Activated T-helper 2 cell treated with anti-CD3 and anti-CD28 coated beads, Interferon-gamma antibody, Interleukin-2, Interleukin-4, amounts not matched to agents 10 μg/mL and 5 μg/mL and 100 μg/mL, durations not matched to agents 14 hours and 24 hours and 36 hours (primary cell): ENCODE results near the gene CCPG1. TPM values are rescaled to one million over a fixed set of nuclear protein-coding genes. Genes with fewer than 3 reads are reported as not detected.

Source experiments
- DNase-seq: peaks from one replicate; pipeline ENCODE4 v3.0.0; 2021; ENCODE audit warnings: low spot score
- H3K27ac Mint-ChIP-seq: one replicate; pipeline ENCODE4 v1.8.0; 2021; ENCODE audit warnings: mixed read lengths
- H3K27me3 Mint-ChIP-seq: one replicate; pipeline ENCODE4 v1.8.0; 2021; ENCODE audit warnings: low read depth, mixed read lengths
- H3K36me3 Mint-ChIP-seq: one replicate; pipeline ENCODE4 v1.8.0; 2021; ENCODE audit warnings: low read depth, mixed read lengths
- H3K4me1 Mint-ChIP-seq: one replicate; pipeline ENCODE4 v1.8.0; 2021; ENCODE audit warnings: low read depth, mixed read lengths
- H3K4me3 Mint-ChIP-seq: one replicate; pipeline ENCODE4 v1.8.0; 2021; ENCODE audit warnings: low read depth, mild to moderate bottlenecking, moderate library complexity, mixed read lengths
- H3K9me3 Mint-ChIP-seq: one replicate; pipeline ENCODE4 v1.8.0; 2021; ENCODE audit warnings: mixed read lengths
- intact Hi-C: fragments of 100-400 bp; cut with micrococcal nuclease; formaldehyde crosslinking; loops from one replicate; pipeline ENCODE4 v1.15.1; 2023
- total RNA-seq: library from RNA; stranded (reverse); gene quantifications from 2 replicates; pipeline ENCODE4 v1.2.3, GENCODE V29; 2022

Gene CCPG1
- total RNA-seq, 1 donor from 2014 or later, result 9.8 TPM

DNA sequence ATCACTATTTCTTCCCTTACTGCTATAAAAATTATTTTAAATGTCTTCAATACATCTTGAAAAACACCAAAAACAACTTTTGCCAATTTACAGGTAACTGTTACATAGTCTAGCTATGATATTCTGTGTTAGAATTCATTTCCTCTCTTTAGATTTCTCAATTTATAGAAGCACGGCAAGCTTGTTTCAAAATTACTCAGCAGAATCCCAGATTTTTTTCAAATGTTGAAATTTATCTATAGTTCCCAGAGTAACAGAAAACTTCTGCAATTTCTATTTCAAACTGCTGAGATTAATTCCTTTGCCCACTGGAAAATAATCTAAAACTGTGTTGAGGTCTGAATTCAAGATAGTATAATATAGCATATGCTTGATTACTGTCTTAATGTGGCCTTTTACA, 41.2 kb downstream of the CCPG1 start:
- DNase-seq, result no peak
- Mint-ChIP-seq H3K27ac (no peak overlapping the region), H3K27me3 (no peaks in the 10 kb centered on the region), H3K9me3 (no peaks in the 10 kb centered on the region), H3K4me3 (no peak overlapping the region), H3K4me1 (no peaks in the 10 kb centered on the region), H3K36me3 (peaks cover 2% of the 10 kb centered on the region)
- intact Hi-C loops, result no loop called here

DNA sequence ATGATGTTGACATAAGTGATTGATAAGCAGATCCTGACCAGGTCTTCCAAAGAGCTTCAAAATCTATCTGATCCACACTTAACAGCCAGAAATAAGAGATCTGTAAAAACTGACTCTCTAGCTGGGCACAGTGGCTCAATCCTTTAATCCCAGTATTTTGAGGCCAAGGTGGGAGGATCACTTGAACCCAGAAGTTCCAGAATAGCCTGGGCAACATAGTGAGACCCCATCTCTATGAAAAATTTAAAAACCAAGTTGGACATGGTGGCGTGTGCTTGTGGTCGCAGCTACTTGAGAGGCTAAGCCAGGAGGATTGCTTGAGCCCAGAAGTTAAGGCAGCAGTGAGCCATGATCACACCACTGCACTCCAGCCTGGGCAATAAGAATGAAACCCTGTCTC, 45.5 kb downstream of the CCPG1 start:
- Mint-ChIP-seq H3K27ac (no peak overlapping the region), H3K4me1 (no peaks in the 10 kb centered on the region), H3K9me3 (no peaks in the 10 kb centered on the region), H3K4me3 (no peak overlapping the region), H3K36me3 (peaks cover 11% of the 10 kb centered on the region), H3K27me3 (no peaks in the 10 kb centered on the region)
- intact Hi-C loops, result no loop called here
- no peak for DNase-seq

DNA sequence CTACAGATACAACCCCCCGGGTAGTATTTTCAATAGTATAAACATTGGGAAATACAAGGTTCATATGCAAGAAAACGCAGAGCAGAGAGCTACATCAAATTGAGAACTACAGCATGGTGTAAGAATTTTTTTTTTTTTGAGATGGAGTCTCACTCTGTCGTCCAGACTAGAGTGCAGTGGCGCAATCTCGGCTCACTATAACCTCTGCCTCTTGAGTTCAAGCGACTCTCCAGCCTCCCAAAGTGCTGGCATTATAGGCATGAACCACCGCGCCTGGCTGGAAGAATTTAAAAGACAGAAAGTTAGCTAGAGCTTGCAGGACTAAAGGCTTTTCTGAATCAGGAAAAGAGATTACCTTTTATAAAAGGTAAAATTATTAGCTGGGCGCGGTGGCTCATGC, 47.1 kb downstream of the CCPG1 start:
- intact Hi-C loops, result no loop called here
- no peak for DNase-seq
- peaks cover 23% of the 10 kb centered on the region for H3K36me3 Mint-ChIP-seq
- H3K27me3 Mint-ChIP-seq, result no peaks in the 10 kb centered on the region
- no peaks in the 10 kb centered on the region for H3K9me3 Mint-ChIP-seq
- H3K4me3 Mint-ChIP-seq, result no peak overlapping the region
- no peaks in the 10 kb centered on the region for H3K4me1 Mint-ChIP-seq
- H3K27ac Mint-ChIP-seq, result no peak overlapping the region

DNA sequence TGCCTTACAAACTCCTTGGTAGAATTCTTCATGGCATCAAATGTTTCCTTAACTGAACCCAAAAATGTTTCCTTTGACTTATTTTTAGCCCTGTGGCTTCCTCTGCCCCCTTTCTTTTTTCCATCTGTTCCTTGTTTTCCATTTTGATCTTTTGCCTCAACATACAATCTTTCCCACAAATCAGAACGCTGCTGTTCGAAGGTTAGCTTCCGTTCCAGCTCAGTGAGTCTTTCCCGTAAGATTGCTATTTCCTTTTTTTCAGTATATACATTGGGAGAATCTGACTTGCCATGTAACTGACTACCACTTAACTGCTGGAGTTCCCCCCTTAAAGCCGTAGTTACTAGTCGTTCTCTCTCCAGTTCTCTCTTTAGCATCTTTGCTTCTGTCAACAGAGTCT, 47.9 kb downstream of the CCPG1 start:
- no peaks in the 10 kb centered on the region for H3K27me3 Mint-ChIP-seq
- peaks cover 26% of the 10 kb centered on the region for H3K36me3 Mint-ChIP-seq
- H3K4me3 Mint-ChIP-seq, result no peak overlapping the region
- intact Hi-C loops, result no loop called here
- no peak overlapping the region for H3K27ac Mint-ChIP-seq
- no peak for DNase-seq
- no peaks in the 10 kb centered on the region for H3K4me1 Mint-ChIP-seq
- no peaks in the 10 kb centered on the region for H3K9me3 Mint-ChIP-seq

DNA sequence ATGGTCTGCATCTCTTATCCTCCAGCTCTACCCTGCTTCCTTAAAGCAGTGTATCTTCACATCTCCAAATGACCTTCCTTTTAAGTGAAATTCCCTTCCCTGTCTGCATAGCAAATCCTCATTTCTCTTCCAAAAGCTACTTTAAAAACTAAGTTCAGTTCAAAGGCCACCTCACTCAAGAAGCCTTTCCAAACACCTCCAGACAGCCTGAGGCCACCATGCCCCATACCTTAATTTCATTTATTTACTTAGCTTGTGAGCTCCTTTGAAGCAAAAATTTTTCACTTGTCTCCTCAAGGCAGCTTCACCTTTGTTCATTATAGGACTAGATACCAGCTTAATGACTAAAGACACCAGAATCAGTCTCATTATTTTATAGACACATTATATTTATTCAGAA, 49.7 kb downstream of the CCPG1 start:
- peaks cover 28% of the 10 kb centered on the region for H3K36me3 Mint-ChIP-seq
- no peak overlapping the region for H3K27ac Mint-ChIP-seq

DNA sequence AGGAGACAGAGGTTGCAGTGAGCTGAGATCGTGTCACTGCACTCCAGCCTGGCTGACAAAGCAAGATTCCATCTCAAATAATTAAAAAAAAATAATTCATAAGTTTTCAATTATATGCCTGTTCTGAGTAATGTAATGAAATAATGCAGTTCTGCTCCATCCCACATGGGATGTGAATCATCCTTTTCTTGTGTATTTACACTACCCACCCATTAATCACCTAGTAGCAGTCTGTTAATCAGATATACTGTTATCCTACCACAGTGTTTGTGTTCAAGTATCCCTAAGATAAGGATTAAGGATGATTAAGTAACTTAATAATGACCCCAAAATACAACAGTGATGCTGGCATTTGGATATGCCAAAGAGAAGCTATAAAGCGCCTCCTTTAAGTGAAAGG, 50.4 kb downstream of the CCPG1 start:
- Mint-ChIP-seq H3K9me3 (no peaks in the 10 kb centered on the region), H3K27me3 (no peaks in the 10 kb centered on the region), H3K36me3 (peaks cover 28% of the 10 kb centered on the region), H3K4me3 (no peak overlapping the region), H3K4me1 (no peaks in the 10 kb centered on the region), H3K27ac (no peak overlapping the region)
- DNase-seq, result no peak
- intact Hi-C loops, result loop anchor here (5.0 kb wide), 1 partner anchor 50 kb away; the partner anchor contains the start of genes CCPG1 and PIERCE2

More for the DNA sequence above, 49.7 kb downstream of the CCPG1 start:
- no peak for DNase-seq
- no peaks in the 10 kb centered on the region for H3K4me1 Mint-ChIP-seq
- no peaks in the 10 kb centered on the region for H3K27me3 Mint-ChIP-seq
- no peaks in the 10 kb centered on the region for H3K9me3 Mint-ChIP-seq
- no peak overlapping the region for H3K4me3 Mint-ChIP-seq
- intact Hi-C loops, result loop anchor here (5.0 kb wide), 1 partner anchor 49 kb away; the partner anchor contains the start of genes CCPG1 and PIERCE2

DNA sequence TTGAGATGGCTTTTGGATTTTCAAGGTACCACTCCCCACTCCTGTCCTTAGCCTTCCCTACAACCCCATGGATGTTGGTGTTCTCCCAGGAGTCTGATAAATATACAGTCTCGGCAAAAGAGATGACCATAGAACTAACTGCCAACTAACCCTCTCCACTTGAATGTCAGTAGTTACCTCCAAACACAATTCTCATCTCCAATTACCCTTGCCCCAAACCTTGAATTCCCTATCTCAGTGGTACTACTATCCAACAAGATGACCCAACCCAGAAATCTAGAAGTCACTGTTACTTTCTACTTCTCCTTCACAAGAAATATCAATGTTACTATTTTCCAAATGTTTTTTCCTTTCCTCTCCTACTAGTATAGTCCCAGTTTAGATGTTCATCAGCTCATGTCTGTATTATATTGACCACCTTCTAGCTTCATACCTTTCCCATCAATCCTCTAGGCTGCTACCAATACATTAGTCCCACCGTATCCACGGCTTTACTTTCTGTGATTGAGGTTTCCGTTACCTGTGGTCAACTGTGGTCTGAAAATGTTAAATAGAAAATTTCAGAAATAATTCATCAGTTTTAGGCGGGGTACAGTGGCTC, 51.1 kb downstream of the CCPG1 start:
- peaks cover 28% of the 10 kb centered on the region for H3K36me3 Mint-ChIP-seq
- no peaks in the 10 kb centered on the region for H3K27me3 Mint-ChIP-seq
- no peaks in the 10 kb centered on the region for H3K4me1 Mint-ChIP-seq
- H3K4me3 Mint-ChIP-seq, result no peak overlapping the region
- H3K27ac Mint-ChIP-seq, result no peak overlapping the region
- H3K9me3 Mint-ChIP-seq, result no peaks in the 10 kb centered on the region
- intact Hi-C loops, result loop anchor here (5.0 kb wide), 1 partner anchor 50 kb away; the partner anchor contains the start of genes CCPG1 and PIERCE2
- no peak for DNase-seq

DNA sequence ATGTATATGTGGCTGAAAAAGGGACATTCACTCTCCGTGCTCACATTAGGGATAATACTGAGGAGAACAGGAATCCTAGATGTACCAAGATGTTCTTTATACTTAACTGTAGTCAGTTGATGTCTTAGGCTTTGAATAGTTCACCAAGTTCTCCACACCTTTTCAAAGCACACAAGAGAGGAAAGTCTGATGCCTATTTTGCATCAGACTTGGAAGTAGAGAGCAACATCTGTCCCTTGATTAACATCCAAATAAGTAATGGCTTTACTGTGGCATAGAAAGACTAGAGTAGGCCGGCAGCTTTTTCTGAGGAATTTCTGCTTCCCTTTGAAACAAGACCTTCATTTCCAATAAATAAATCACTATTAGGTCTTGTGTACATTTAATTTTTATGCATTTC, 55.1 kb downstream of the CCPG1 start:
- Mint-ChIP-seq H3K4me1 (no peaks in the 10 kb centered on the region), H3K27me3 (no peaks in the 10 kb centered on the region), H3K9me3 (no peaks in the 10 kb centered on the region), H3K4me3 (no peak overlapping the region), H3K36me3 (peaks cover 34% of the 10 kb centered on the region), H3K27ac (no peak overlapping the region)
- intact Hi-C loops, result no loop called here
- no peak for DNase-seq

DNA sequence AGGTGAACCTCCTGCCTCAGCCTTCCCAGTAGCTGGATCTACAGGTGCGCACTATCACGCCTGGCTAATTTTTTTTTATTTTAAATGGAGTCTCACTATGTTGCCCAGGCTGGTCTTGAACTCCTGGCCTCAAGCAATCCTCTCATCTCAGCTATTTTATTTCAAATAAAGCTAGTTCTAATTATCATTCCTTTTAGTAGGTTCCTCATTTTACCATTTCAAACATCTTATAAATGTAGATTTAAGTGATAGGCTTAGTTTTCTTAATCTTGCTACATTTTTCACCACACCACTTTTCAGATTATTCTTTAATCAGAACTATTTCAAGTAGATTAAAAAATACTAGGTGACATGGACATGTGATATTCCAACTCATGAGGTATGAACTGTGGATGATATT, 58.9 kb downstream of the CCPG1 start:
- Mint-ChIP-seq H3K27me3 (no peaks in the 10 kb centered on the region), H3K36me3 (peaks cover 36% of the 10 kb centered on the region), H3K4me1 (no peaks in the 10 kb centered on the region), H3K9me3 (no peaks in the 10 kb centered on the region), H3K27ac (no peak overlapping the region), H3K4me3 (no peak overlapping the region)
- intact Hi-C loops, result no loop called here
- DNase-seq, result no peak

DNA sequence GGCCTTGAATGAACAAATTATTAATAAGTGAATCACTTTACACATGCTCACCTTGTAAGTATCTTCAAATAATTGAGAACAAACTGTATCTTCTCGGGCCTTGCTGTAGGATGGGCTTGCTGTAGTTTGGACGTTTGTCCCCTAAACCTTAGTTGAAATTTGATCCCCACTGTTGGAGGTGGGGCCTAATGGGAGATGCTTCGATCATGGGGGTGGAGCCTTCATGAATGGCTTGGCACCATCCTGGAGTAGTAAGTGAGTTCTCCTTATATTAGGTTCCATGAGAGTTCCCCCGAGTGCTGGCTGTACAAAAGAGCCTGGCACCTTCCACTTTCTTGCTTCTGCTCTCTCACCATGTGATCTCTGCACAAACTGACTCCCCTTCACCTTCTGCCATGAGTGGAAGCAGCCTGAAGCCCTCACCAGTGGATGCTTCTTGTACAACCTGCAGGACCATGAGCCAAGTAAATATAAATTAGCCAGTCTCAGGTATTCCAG, 59.8 kb downstream of the CCPG1 start:
- Mint-ChIP-seq H3K9me3 (no peaks in the 10 kb centered on the region), H3K36me3 (peaks cover 44% of the 10 kb centered on the region), H3K27ac (no peak overlapping the region), H3K4me1 (no peaks in the 10 kb centered on the region), H3K27me3 (no peaks in the 10 kb centered on the region), H3K4me3 (no peak overlapping the region)
- DNase-seq, result no peak
- intact Hi-C loops, result no loop called here

DNA sequence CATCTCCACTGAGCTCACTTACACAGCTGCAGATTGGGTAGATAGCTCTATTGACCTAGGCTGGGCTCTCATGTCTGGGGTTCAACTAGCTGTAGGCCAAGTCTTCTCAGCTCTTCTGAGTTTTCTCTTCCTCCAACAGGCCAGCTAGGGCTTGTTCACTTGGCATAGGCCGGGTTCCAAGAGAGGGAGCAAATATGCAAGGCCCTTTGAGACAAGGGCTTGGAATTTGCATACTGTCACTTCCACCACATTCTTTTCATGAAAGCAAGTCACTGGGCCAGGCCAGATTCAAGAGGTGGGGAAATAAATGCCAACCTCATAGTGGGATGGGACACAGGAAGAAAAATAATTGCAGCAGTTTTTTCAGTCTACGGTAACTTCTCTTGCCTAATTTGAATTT, 64.0 kb downstream of the CCPG1 start:
- intact Hi-C loops, result no loop called here
- Mint-ChIP-seq H3K4me3 (no peak overlapping the region), H3K9me3 (no peaks in the 10 kb centered on the region), H3K27ac (no peak overlapping the region), H3K27me3 (no peaks in the 10 kb centered on the region), H3K4me1 (no peaks in the 10 kb centered on the region), H3K36me3 (peaks cover 43% of the 10 kb centered on the region)
- no peak for DNase-seq

DNA sequence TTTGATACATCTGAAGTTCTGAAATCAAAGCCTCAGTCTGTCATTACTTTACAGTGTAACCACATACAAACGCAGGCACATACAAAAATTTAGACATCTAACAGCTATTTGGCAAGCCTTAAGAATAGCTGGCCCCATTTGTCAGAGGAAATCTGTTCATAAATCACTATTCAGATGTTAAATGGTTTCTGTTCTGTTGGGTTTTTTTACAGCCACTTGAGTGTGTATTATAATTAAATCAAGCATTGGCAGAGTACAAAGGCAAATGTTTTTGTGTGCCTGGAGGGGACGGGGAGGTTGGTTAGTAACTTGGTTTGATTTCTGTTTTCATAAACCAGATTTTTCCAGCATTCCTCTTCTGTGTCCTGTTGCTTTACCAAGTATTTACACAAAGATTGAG, 65.0 kb downstream of the CCPG1 start:
- intact Hi-C loops, result no loop called here
- H3K36me3 Mint-ChIP-seq, result peaks cover 41% of the 10 kb centered on the region
- H3K27ac Mint-ChIP-seq, result no peak overlapping the region
- no peaks in the 10 kb centered on the region for H3K9me3 Mint-ChIP-seq
- H3K27me3 Mint-ChIP-seq, result no peaks in the 10 kb centered on the region
- no peak for DNase-seq
- no peaks in the 10 kb centered on the region for H3K4me1 Mint-ChIP-seq
- no peak overlapping the region for H3K4me3 Mint-ChIP-seq

DNA sequence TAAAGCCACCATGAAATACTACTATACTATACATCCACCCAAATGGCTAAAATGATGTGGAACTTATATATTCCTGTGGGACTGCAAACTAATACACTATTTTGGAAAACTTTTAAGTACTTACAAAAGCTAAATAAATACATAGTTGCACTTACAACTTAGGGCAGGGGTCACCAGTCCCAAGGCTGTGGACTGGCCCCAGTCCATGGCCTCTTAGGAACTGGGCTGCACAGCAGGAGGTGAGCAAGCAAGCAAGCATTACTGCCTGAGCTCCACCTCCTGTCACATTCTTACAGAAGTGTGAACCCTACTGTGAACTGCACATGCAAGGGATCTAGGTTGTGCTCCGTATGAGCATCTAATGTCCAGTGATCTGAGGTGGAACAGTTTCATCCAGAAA, 71.0 kb downstream of the CCPG1 start:
- DNase-seq, result no peak
- Mint-ChIP-seq H3K9me3 (no peaks in the 10 kb centered on the region), H3K27me3 (no peaks in the 10 kb centered on the region), H3K27ac (no peak overlapping the region), H3K4me3 (no peak overlapping the region), H3K4me1 (no peaks in the 10 kb centered on the region), H3K36me3 (peaks cover 32% of the 10 kb centered on the region)
- intact Hi-C loops, result no loop called here

DNA sequence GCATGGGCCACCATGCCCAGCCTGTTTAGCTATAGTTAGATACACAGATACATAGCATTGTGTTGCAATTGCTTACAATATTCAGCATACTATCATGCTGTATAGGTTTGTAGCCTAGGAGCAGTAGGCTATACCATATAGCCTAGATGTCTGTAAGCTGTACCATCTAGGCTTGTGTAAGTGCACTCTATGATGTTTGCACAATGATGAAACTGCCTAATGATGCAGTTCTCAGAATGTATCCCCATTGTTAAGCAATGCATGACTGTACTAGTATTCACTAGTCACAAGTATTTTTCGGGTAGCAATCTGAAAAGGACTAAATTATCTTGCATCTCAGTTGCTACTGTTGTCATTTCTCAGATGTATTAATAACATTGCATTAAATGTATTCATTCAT, 73.2 kb downstream of the CCPG1 start:
- H3K36me3 Mint-ChIP-seq, result peaks cover 43% of the 10 kb centered on the region
- H3K9me3 Mint-ChIP-seq, result no peaks in the 10 kb centered on the region
- intact Hi-C loops, result no loop called here
- no peaks in the 10 kb centered on the region for H3K4me1 Mint-ChIP-seq
- H3K4me3 Mint-ChIP-seq, result no peak overlapping the region
- no peaks in the 10 kb centered on the region for H3K27me3 Mint-ChIP-seq
- no peak overlapping the region for H3K27ac Mint-ChIP-seq
- no peak for DNase-seq
